GM12872 (cell line): ENCODE results near the gene DGKZ.
A peak's percentile ranks its signal among the peaks of the same experiment; 100 is the strongest.

Source experiments
- CTCF ChIP-seq: IDR thresholded peaks from 3 replicates; pipeline ENCODE4 v1.5.1; 2011; ENCODE audit warnings: low read depth, mild to moderate bottlenecking, low read length, moderate library complexity; ENCODE audit not compliant: insufficient read depth

DGKZ gene

GRCh38 chr11:46351606-46352005 lies 4.3 kb downstream of the DGKZ start:
- no peak for TF ChIP-seq CTCF

GRCh38 chr11:46352063-46352841 lies 5.0 kb downstream of the DGKZ start:
- TF ChIP-seq CTCF, result peak; percentile 95

- TF ChIP-seq CTCF, result no peak
Measured at GRCh38 chr11:46353698-46354097, 6.4 kb downstream of the DGKZ start.

- no peak for TF ChIP-seq CTCF
Measured at GRCh38 chr11:46356924-46357482, 9.7 kb downstream of the DGKZ start.

- no peak for TF ChIP-seq CTCF
Measured at GRCh38 chr11:46357483-46357936, 10.2 kb downstream of the DGKZ start.

GRCh38 chr11:46359953-46360352 lies 12.7 kb downstream of the DGKZ start:
- no peak for TF ChIP-seq CTCF

GRCh38 chr11:46360878-46361277 lies 13.6 kb downstream of the DGKZ start:
- no peak for TF ChIP-seq CTCF
